OCI-LY3 (cell line): ENCODE data around the gene OR7A5.
"Not testable (repeated sequence)": the region's sequence is repeated elsewhere in the genome, so short reads cannot be mapped to it uniquely, and the experiment has no call there.

Source experiments
- H2AFZ ChIP-seq: fragments of 200-600, 300-600 bp; shearing (Covaris generic); 2 replicates; pipeline ENCODE4 v1.6.0; 2014; ENCODE audit warnings: antibody characterized with exemption, low read depth, low read length
- H3K27ac ChIP-seq: fragments of 200-600, 300-600 bp; sonication (generic); 2 replicates; pipeline ENCODE4 v1.5.1; 2014; ENCODE audit warnings: mild to moderate bottlenecking, low read length, moderate library complexity, mixed read lengths
- H3K27me3 ChIP-seq: fragments of 200-600, 300-600 bp; sonication (generic); 2 replicates; pipeline ENCODE4 v1.6.1; 2014; ENCODE audit warnings: low read depth, low read length, mixed read lengths
- H3K36me3 ChIP-seq: fragments of 200-600, 300-600 bp; sonication (generic); replicated peaks from 2 replicates; pipeline ENCODE3; 2014; ENCODE audit warnings: low read depth, low read length, mixed read lengths
- H3K4me1 ChIP-seq: fragments of 300-600, 200-600 bp; sonication (generic); 2 replicates; pipeline ENCODE4 v1.6.1; 2014; ENCODE audit warnings: low read length, mixed read lengths
- H3K4me2 ChIP-seq: fragments of 200-600, 300-600 bp; sonication (generic); 2 replicates; pipeline ENCODE4 v1.6.1; 2014; ENCODE audit warnings: low read length, mixed read lengths
- H3K4me3 ChIP-seq: fragments of 300-600, 200-600 bp; sonication (generic); 2 replicates; pipeline ENCODE4 v1.5.1; 2014; ENCODE audit warnings: antibody characterized with exemption, mild to moderate bottlenecking, low read length, moderate library complexity
- H3K79me2 ChIP-seq: fragments of 300-600, 200-600 bp; shearing (Covaris generic); 2 replicates; pipeline ENCODE4 v1.6.1; 2014; ENCODE audit warnings: mild to moderate bottlenecking, low read length, mixed read lengths
- H3K9ac ChIP-seq: fragments of 300-600, 200-600 bp; shearing (Covaris generic); 2 replicates; pipeline ENCODE4 v1.6.0; 2014; ENCODE audit warnings: mild to moderate bottlenecking, low read length, moderate library complexity
- H3K9me3 ChIP-seq: fragments of 200-600, 300-600 bp; shearing (Covaris generic); 2 replicates; pipeline ENCODE4 v1.6.1; 2014; ENCODE audit warnings: low read length, mixed read lengths; ENCODE audit not compliant: insufficient read depth
- H4K20me1 ChIP-seq: fragments of 200-600, 300-600 bp; sonication (generic); 2 replicates; pipeline ENCODE4 v1.6.1; 2016; ENCODE audit warnings: low read length, mixed read lengths; ENCODE audit not compliant: insufficient read depth
- EZH2phosphoT487 ChIP-seq: fragments of 200-600 bp; shearing (Covaris generic); IDR thresholded peaks from 2 replicates; pipeline ENCODE4 v1.6.1; 2018; ENCODE audit warnings: antibody characterized with exemption, mixed run types, low read depth
- TF ChIP-seq, protein P1 (sequence below): fragments of 200-600, 300-600 bp; sonication (generic); IDR thresholded peaks from 2 replicates; pipeline ENCODE4 v1.5.1; 2014; ENCODE audit warnings: antibody characterized with exemption, low read length, low read depth

The OR7A5 gene

DNA sequence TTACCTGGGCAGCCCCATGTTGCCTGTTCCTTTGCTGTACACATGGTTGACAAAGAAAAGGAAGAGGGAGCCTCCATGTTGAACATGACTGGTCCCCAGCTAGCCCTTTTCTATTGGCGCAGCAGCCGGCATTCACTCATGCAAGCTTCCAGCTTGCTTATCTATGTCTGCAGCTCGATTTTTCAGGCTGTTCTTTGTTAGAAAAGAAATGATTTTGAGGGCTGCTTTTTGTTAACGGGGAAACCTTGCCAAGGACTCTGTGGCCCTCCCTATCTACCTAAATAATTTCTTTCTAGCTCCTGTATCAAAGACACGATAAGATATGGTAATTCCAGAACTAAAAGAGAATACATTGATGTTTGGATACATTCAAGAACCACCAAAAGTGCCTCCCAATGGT, 36.2 kb downstream of the OR7A5 start:
- Histone ChIP-seq H3K4me3 (no peak overlapping the region), H4K20me1 (no peaks in the 10 kb centered on the region), H3K27me3 (peaks cover 21% of the 10 kb centered on the region), H3K4me1 (no peaks in the 10 kb centered on the region), H3K27ac (no peak overlapping the region), H3K36me3 (no peaks in the 10 kb centered on the region), H3K4me2 (no peak overlapping the region), H3K79me2 (no peaks in the 10 kb centered on the region), H3K9ac (no peak overlapping the region), H3K9me3 (no peaks in the 10 kb centered on the region), H2AFZ (no peak overlapping the region)
- TF ChIP-seq, protein P1, sequence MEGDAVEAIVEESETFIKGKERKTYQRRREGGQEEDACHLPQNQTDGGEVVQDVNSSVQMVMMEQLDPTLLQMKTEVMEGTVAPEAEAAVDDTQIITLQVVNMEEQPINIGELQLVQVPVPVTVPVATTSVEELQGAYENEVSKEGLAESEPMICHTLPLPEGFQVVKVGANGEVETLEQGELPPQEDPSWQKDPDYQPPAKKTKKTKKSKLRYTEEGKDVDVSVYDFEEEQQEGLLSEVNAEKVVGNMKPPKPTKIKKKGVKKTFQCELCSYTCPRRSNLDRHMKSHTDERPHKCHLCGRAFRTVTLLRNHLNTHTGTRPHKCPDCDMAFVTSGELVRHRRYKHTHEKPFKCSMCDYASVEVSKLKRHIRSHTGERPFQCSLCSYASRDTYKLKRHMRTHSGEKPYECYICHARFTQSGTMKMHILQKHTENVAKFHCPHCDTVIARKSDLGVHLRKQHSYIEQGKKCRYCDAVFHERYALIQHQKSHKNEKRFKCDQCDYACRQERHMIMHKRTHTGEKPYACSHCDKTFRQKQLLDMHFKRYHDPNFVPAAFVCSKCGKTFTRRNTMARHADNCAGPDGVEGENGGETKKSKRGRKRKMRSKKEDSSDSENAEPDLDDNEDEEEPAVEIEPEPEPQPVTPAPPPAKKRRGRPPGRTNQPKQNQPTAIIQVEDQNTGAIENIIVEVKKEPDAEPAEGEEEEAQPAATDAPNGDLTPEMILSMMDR, result no peak
- TF ChIP-seq EZH2phosphoT487, result no peak

DNA sequence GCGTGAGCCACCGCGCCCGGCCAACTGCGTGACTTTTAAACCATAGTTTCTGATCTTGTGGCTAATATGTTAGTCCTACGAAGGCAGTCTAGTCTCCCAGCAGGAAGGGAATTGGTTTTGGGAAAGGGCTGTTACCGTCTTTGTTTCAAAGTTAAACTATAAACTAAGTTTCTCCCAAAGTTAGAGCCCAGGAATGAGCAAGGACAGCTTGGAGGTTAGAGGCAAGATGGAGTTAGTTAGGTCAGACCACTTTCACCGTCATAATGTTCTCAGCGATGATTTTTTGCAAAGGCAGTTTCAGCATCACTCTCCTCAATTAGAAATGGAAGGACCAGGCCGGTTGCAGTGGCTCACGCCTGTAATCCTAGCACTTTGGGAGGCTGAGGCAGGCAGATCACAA, 39.0 kb downstream of the OR7A5 start:
- no peaks in the 10 kb centered on the region for H3K36me3 ChIP-seq
- no peaks in the 10 kb centered on the region for H3K79me2 ChIP-seq
- H3K9ac ChIP-seq, result no peak overlapping the region
- peaks cover 29% of the 10 kb centered on the region for H3K27me3 ChIP-seq
- H3K9me3 ChIP-seq, result no peaks in the 10 kb centered on the region
- H4K20me1 ChIP-seq, result no peaks in the 10 kb centered on the region
- no peak overlapping the region for H3K4me3 ChIP-seq
- H3K27ac ChIP-seq, result no peak overlapping the region
- no peak overlapping the region for H3K4me2 ChIP-seq
- TF ChIP-seq EZH2phosphoT487, result no peak
- TF ChIP-seq, protein P1, result no peak
- no peaks in the 10 kb centered on the region for H3K4me1 ChIP-seq
- H2AFZ ChIP-seq, result no peak overlapping the region

DNA sequence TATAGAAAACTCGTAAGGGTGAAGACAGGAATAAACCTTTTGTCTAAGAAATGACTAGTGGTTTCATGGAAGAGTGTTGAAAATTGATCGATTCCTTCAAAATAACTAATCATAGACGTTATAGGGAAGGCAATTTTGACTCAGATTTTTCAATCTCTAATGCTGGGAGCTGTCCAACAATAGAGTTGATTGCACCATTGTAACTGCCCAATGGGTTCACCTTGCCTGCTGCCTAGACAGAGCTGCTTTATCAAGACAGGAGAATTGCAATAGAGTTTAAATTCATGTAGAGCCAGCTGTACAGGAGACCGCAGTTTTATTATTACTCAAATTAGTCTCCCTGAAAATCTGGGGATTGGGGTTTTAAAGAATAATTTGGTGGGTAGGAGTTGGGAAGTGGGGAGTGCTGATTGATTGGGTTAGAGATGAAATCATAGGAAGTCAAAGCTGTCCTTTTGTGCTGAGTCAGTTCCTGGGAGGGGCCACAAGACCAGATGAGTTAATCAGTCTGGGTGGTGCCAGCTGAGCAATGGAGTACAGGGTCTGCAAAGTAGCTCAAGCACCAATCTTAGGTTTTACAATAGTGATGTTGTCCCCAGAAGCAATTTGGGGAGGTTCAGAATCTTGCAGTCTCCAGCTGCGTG, 39.8 kb downstream of the OR7A5 start:
- H4K20me1 ChIP-seq, result no peaks in the 10 kb centered on the region
- H3K4me1 ChIP-seq, result no peaks in the 10 kb centered on the region
- H2AFZ ChIP-seq, result no peak overlapping the region
- no peak overlapping the region for H3K4me2 ChIP-seq
- no peak overlapping the region for H3K27ac ChIP-seq
- no peaks in the 10 kb centered on the region for H3K79me2 ChIP-seq
- no peak overlapping the region for H3K4me3 ChIP-seq
- no peaks in the 10 kb centered on the region for H3K9me3 ChIP-seq
- no peak for TF ChIP-seq EZH2phosphoT487
- TF ChIP-seq, protein P1, result no peak
- no peak overlapping the region for H3K9ac ChIP-seq
- peaks cover 31% of the 10 kb centered on the region for H3K27me3 ChIP-seq
- no peaks in the 10 kb centered on the region for H3K36me3 ChIP-seq

DNA sequence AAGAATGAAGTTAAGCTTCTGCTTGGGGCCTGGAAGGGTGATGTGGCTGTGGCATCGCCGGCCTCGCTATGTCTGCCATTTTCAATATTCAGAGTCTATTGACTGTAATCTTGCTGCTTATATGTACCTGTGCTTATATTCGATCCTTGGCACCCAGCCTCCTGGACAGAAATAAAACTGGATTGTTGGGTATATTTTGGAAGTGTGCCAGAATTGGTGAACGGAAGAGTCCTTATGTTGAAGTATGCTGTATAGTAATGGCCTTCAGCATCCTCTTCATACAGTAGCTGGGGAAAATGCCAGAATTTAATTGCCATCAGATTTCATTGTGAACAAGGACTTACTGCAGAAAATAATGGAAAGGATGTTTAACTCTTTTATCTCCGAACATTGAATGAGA, 42.7 kb downstream of the OR7A5 start:
- H3K4me1 ChIP-seq, H3K9ac ChIP-seq, H3K4me3 ChIP-seq, H3K4me2 ChIP-seq, H2AFZ ChIP-seq, H3K36me3 ChIP-seq, H3K27ac ChIP-seq, H4K20me1 ChIP-seq, H3K9me3 ChIP-seq, H3K79me2 ChIP-seq: not testable (repeated sequence)
- peaks cover 14% of the 10 kb centered on the region; the same call in 1 of the 2 replicates for H3K27me3 ChIP-seq
